Transverse colon (tissue), 4 donors: Measurements from ENCODE around the gene TMEM187.

ENCODE experiments used
- CTCF ChIP-seq, 5 experiments: fragments of 200-600 bp in 3 of 5; fragments of 450-650 bp in 2 of 5; sonication (generic) in 3 of 5; IDR thresholded peaks; 1 replicate in 2 of 5; 2 replicates in 3 of 5; pipeline ENCODE4 v1.5.1; 2016 to 2017; ENCODE audit warnings: antibody characterized with exemption in 5 of 5, inconsistent platforms in 3 of 5, mild to moderate bottlenecking in 2 of 5, moderate library complexity in 1 of 5
- EP300 ChIP-seq: sonication (generic); formaldehyde crosslinking; IDR thresholded peaks from one replicate; pipeline ENCODE4 v1.6.1; 2017; ENCODE audit warnings: antibody characterized with exemption, low read depth
- POLR2A ChIP-seq: fragments of 450-650 bp; IDR thresholded peaks from one replicate; pipeline ENCODE4 v1.6.1; 2016; ENCODE audit warnings: antibody characterized with exemption, mild to moderate bottlenecking, moderate library complexity
- POLR2AphosphoS5 ChIP-seq, 3 donors: sonication (generic); formaldehyde crosslinking; IDR thresholded peaks; one replicate each; pipeline ENCODE4 v1.6.1; 2016; ENCODE audit warnings: antibody characterized with exemption in 3 of 3

- TF ChIP-seq POLR2A (no peak), CTCF (IDR thresholded peaks at IDR 0.05) (peak; percentile 68 to 84 (median 77)), EP300 (no peak), POLR2AphosphoS5 (IDR thresholded peaks at IDR 0.05) (peak in 1 of 3 donors; percentile 9)
These were observed 25.4 kb upstream of the TMEM187 start for GRCh38 chrX:153947009-153947769.
